HL-60/S4 treated with retinoic acid at 250 ng/mL for 4 days and 3 days (cell line): Measurements from ENCODE around the gene ANKRD63.

Experiments
- in situ Hi-C: fragments of 300-500 bp; cut with MboI; formaldehyde crosslinking; loops from 2 replicates; pipeline ENCODE4 v1.7.0; 2022; ENCODE audit warnings: low sequenced_read_pairs

ANKRD63 gene

DNA sequence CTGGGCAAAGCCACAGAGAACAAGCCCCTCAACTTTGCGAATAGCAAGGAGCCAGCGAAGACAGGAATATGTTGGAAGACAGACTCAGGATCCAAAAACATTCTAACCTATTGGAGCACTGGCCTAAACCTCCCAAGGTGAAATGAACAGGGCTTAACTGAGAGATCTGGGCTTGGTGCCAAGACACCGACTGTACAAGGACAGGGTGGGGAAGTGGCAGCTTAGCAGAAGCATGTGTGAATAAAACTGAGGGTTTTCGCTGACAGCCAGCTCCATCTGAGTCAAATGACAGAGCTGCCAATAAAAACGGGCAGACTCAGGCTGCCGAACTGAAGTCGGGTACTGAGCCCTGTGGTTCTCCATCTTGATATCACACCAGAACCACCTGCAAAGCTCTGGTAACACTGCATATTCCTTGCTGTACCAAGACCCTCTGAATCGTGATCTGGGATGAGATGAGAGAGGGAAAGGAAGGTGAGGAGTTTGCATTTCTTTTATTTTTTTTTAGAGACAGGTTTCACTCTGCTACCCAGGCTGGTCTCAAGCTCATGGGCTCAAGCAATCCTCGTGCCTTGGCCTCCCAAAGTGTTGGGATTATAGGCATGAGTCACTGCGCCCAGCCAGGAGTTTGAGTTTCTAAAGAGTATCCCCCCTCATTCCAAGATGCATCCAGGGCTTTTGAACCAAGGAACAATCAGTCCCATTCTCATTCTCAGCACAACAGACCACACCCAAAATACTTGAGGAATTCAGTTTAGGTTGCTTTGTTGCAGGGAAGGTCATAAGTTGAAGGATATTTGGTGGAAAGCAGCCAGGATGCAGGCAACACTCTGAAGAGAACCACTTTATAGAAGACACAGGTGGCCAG, 30.9 kb upstream of the ANKRD63 start:
- in situ Hi-C loops, result no loop called here

- in situ Hi-C loops, result no loop called here
Measured at GRCh38 chr15:40312370-40313158, 29.7 kb upstream of the ANKRD63 start.

- in situ Hi-C loops, result no loop called here
Measured at GRCh38 chr15:40310993-40311392, 28.1 kb upstream of the ANKRD63 start.

- in situ Hi-C loops, result no loop called here
Measured at GRCh38 chr15:40310001-40310959, 27.4 kb upstream of the ANKRD63 start.

DNA sequence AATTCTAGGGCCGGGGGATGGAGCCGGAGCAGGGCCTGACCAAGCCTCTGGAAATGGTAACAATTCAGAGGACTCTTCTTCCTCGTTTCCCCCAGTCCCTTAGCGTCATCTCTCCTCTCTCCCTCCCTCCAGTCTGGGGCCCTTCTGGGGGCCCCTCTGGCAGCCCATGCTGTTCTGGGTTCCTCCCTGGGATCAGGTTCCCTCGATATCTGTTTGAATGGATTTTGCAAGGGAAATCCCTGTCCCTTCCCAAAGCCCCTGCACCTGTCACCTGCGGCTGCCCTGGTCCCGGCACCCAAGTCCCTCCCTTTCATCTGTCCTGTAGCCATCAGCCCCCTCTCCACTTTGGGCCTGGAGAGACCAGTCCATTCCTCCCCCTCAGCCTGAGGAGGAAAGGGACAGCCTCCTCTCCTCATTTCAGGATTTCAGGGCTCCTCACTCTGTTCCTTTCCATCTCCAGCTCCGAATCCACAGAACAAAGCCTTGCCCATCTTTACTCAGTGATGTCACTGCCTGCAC, 26.5 kb upstream of the ANKRD63 start:
- in situ Hi-C loops, result no loop called here

DNA sequence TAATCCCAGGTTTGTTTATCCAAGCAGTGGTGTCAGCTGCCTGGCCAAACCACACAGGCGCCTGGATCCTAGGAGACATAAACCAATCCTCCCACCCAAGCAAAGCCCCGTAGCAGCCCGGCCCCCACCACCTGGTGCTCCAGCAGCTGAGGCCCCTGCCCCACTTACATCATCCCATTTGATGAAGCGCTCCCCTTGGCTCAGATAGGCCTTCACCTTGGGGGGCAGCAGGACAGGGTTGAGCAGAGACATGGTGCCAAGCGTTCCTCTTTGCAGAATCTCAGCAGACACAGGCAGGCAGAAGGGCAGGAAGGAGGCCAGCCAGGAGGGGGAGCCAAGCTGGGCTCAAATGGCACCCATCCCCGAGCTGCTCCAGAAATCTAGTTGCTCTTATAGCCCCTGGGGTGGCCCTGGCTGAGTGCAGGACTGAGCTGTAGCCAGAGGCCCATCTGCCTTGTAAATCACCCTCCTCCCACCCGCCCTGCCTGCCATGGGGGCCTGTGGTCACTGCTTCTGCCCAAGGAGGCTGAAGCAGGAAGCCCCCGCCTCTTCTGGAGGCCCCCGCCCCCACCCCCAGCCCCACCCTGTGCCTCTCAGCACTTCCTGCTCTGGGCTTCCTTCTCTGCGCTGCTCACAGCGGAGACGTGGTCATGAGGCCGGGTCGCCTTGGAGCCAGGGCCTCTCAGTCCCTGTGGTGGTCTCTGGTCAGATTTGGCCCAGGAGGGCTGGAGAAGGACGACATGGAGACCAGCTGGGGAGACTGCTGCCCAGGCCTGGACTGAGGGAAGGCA, 24.8 kb upstream of the ANKRD63 start, which contains the start of gene PLCB2:
Gene PLCB2 (minus strand): TSS at position 515 of the 791 bp plus-strand sequence. CDS start 263 bp downstream, at position 252.
- in situ Hi-C loops, result no loop called here

GRCh38 chr15:40306908-40307307, 24.0 kb upstream of the ANKRD63 start:
- in situ Hi-C loops, result no loop called here

GRCh38 chr15:40306371-40306770, 23.5 kb upstream of the ANKRD63 start:
- in situ Hi-C loops, result no loop called here

DNA sequence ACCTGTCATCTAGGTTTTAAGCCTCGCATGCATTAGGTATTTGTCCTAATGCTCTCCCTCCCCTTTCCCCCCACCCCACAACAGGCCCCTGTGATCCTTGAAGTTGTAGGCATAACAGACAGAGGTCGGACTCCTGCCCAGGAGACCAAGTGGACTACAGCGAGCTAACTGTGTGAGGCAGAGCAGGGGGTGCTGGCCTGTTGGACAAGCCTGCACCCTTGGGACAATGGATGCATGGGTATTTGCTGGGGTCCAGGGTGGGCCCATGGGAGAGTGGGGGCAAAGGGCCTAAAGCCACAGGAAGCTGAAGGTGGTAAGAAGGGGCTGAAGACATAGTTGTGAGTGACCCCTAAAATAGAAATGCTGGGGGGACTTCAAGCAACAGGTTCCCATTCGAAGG, 22.4 kb upstream of the ANKRD63 start:
- in situ Hi-C loops, result no loop called here

DNA sequence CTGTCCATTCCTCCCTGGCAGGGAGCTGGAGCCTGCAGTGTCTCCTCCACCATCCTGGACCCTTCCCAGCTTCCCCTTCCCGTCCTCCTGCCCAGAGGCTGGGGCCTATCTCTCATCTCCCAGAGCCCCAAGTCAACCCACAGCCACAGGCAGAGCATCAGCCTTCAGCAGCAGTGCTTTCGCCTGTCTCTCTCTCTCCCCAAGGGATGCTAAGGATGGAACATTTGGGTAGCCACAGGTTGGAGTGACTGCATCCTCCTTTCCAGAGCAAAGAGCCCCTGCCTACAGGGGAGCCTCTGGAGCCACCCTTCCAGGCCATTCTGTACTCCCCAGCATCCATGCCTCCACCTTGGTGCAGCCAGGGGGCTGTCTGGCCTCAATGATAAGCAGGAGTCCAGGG, 20.7 kb upstream of the ANKRD63 start:
- in situ Hi-C loops, result no loop called here

GRCh38 chr15:40302981-40303380, 20.1 kb upstream of the ANKRD63 start:
- in situ Hi-C loops, result no loop called here

- in situ Hi-C loops, result no loop called here
Measured at GRCh38 chr15:40302288-40302886, 19.5 kb upstream of the ANKRD63 start.

DNA sequence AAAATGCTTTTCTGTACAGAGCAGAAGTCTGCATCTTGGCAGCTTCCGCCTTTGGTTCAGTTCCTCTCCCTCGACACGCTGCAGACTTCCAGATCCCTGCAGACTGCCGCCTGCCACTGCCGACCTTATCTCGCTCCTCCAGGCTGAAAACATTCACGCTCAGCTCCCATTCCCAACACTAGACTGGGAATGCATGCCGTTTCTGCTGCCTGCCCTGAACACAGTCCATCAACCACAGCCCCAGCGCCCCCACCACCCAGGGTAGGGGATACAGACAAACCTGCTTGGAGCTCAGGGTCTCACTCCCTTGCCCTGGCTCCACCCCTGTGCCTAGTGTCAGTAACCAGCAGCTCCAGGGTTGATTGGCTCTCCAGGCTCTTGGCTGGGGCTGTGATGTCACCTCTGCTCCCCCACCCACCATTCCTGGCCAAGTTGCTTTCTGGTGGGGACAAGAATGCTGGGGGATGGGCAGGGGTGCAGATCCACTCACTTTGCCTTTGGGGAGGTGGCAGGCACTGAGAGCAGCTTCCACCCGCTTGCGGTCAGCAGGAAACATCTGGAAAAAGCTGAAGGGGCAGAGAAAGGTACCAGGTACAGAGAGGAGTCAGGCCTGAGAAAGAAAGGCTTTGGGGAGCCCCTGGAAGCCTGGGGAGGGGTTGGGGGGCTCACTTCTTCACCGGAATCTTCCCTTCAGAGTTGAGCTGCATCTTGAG, 18.8 kb upstream of the ANKRD63 start:
- in situ Hi-C loops, result no loop called here

- in situ Hi-C loops, result no loop called here
Measured at GRCh38 chr15:40300771-40301170, 17.9 kb upstream of the ANKRD63 start.

- in situ Hi-C loops, result no loop called here
Measured at GRCh38 chr15:40300367-40300766, 17.5 kb upstream of the ANKRD63 start.

- in situ Hi-C loops, result no loop called here
Measured at GRCh38 chr15:40298216-40298935, 15.5 kb upstream of the ANKRD63 start.

GRCh38 chr15:40297356-40297755, 14.5 kb upstream of the ANKRD63 start:
- in situ Hi-C loops, result no loop called here
